ENCODE results near the gene KCNE3.
"Not testable (repeated sequence)": the region's sequence is repeated elsewhere in the genome, so short reads cannot be mapped to it uniquely, and the experiment has no call there.

KCNE3 gene

GRCh38 chr11:74438681-74439080, 28.7 kb downstream of the KCNE3 start:
- no peak for DNase-seq

GRCh38 chr11:74437441-74438042, 29.8 kb downstream of the KCNE3 start:
- no peak for DNase-seq

- DNase-seq, result no peak
These were observed 32.8 kb downstream of the KCNE3 start for GRCh38 chr11:74434528-74434927.

- no peak for DNase-seq
These were observed 38.1 kb downstream of the KCNE3 start for GRCh38 chr11:74429205-74429604.

- no peak for DNase-seq
These were observed 39.9 kb downstream of the KCNE3 start for GRCh38 chr11:74427384-74427886.

- DNase-seq, result no peak
These were observed 42.2 kb downstream of the KCNE3 start for GRCh38 chr11:74425100-74425499.

GRCh38 chr11:74418509-74418895, 48.8 kb downstream of the KCNE3 start:
- no peak for DNase-seq

- no peak for DNase-seq
These were observed 49.4 kb downstream of the KCNE3 start for GRCh38 chr11:74417860-74418508.

GRCh38 chr11:74417379-74417804, 50.0 kb downstream of the KCNE3 start:
- DNase-seq, result no peak

GRCh38 chr11:74416974-74417373, 50.4 kb downstream of the KCNE3 start:
- DNase-seq, result not testable (repeated sequence)

- DNase-seq, result no peak
These were observed 54.5 kb downstream of the KCNE3 start for GRCh38 chr11:74412733-74413359.

GRCh38 chr11:74412321-74412720, 55.0 kb downstream of the KCNE3 start:
- no peak for DNase-seq

GRCh38 chr11:74409633-74410032, 57.7 kb downstream of the KCNE3 start:
- DNase-seq, result no peak

Data from stimulated activated CD4-positive, alpha-beta T cell treated with anti-CD3 and anti-CD28 coated beads, Interleukin-12 subunit alpha, Interleukin-12 subunit beta, amount 100 ng/mL, for 4 hours (primary cell).